Kasumi-1 (cell line): ENCODE measurements around the gene SUSD4.

Source experiments
- DNase-seq, 2 experiments: peaks; one replicate each; lab custom pipeline; 2025; lab: John Stamatoyannopoulos, UW

The SUSD4 gene

GRCh38 chr1:223180731-223181321 is 183.2 kb downstream of the SUSD4 start:
- no peak for DNase-seq

- DNase-seq: no peak
These were observed 184.2 kb downstream of the SUSD4 start for GRCh38 chr1:223179786-223180185.

- DNase-seq: no peak
These were observed 184.7 kb downstream of the SUSD4 start for GRCh38 chr1:223179280-223179679.

- peak; percentile 75 to 78 for DNase-seq
These were observed 186.3 kb downstream of the SUSD4 start for GRCh38 chr1:223177681-223178080.

GRCh38 chr1:223176437-223176836 is 187.5 kb downstream of the SUSD4 start:
- DNase-seq: no peak

- DNase-seq: peak; percentile 13 to 45
These were observed 188.3 kb downstream of the SUSD4 start for GRCh38 chr1:223175633-223176032.

GRCh38 chr1:223175032-223175431 is 188.9 kb downstream of the SUSD4 start:
- DNase-seq: no peak
